DOHH2 (cell line): ENCODE results near the gene AUH.

Experiments
- H3F3A ChIP-seq: fragments of 200-600 bp; sonication (generic), shearing (Covaris generic); 2 replicates; pipeline ENCODE4 v1.6.0; 2016; ENCODE audit warnings: antibody characterized with exemption, mild to moderate bottlenecking; ENCODE audit not compliant: control insufficient read depth, insufficient read depth
- H3K27ac ChIP-seq: fragments of 200-600 bp; sonication (generic); 2 replicates; pipeline ENCODE4 v1.5.1; 2014; ENCODE audit warnings: low read depth, mild to moderate bottlenecking, low read length, moderate library complexity
- H3K27me3 ChIP-seq: fragments of 200-600 bp; sonication (generic); 2 replicates; pipeline ENCODE4 v1.6.1; 2014; ENCODE audit warnings: mild to moderate bottlenecking, low read length, mixed read lengths; ENCODE audit not compliant: control insufficient read depth
- H3K36me3 ChIP-seq: fragments of 200-600 bp; sonication (generic); 2 replicates; pipeline ENCODE4 v1.6.1; 2014; ENCODE audit warnings: mild to moderate bottlenecking, low read length, moderate library complexity, mixed read lengths; ENCODE audit not compliant: control insufficient read depth
- H3K4me1 ChIP-seq: fragments of 200-600 bp; sonication (generic); 2 replicates; pipeline ENCODE4 v1.6.1; 2014; ENCODE audit warnings: mild to moderate bottlenecking, low read length, mixed read lengths; ENCODE audit not compliant: control insufficient read depth
- H3K4me2 ChIP-seq: fragments of 200-600 bp; sonication (generic); 2 replicates; pipeline ENCODE4 v1.6.0; 2014; ENCODE audit warnings: mild to moderate bottlenecking, low read length, moderate library complexity
- H3K4me3 ChIP-seq: fragments of 200-600 bp; sonication (generic); 2 replicates; pipeline ENCODE4 v1.5.1; 2014; ENCODE audit warnings: mild to moderate bottlenecking, low read length, mixed read lengths
- H3K79me2 ChIP-seq: fragments of 200-600 bp; sonication (generic); 2 replicates; pipeline ENCODE4 v1.6.1; 2014; ENCODE audit warnings: mild to moderate bottlenecking, low read length, mixed read lengths; ENCODE audit not compliant: control insufficient read depth
- H3K9me2 ChIP-seq: fragments of 200-600 bp; sonication (generic); replicated peaks from 2 replicates; pipeline ENCODE4 v1.6.1; 2014; ENCODE audit warnings: mild to moderate bottlenecking, low read length, mixed read lengths; ENCODE audit not compliant: control insufficient read depth
- H3K9me3 ChIP-seq: fragments of 200-600 bp; sonication (generic); 2 replicates; pipeline ENCODE4 v1.6.1; 2014; ENCODE audit warnings: antibody characterized with exemption, low read length, mixed read lengths; ENCODE audit not compliant: control insufficient read depth, insufficient read depth
- H4K20me1 ChIP-seq: fragments of 200-600 bp; sonication (generic); 2 replicates; pipeline ENCODE4 v1.6.0; 2014; ENCODE audit warnings: low read depth, mild to moderate bottlenecking, antibody characterized with exemption, low read length, moderate library complexity; ENCODE audit not compliant: control insufficient read depth, insufficient read depth
- CTCF ChIP-seq: fragments of 200-600 bp; sonication (generic); IDR thresholded peaks from one replicate; pipeline ENCODE4 v1.5.1; 2014; ENCODE audit warnings: antibody characterized with exemption, mild to moderate bottlenecking, low read depth, low read length; ENCODE audit not compliant: poor library complexity, severe bottlenecking
- EZH2phosphoT487 ChIP-seq: fragments of 200-600 bp; sonication (generic); IDR thresholded peaks from 2 replicates; pipeline ENCODE4 v1.6.1; 2017; ENCODE audit warnings: borderline replicate concordance, mild to moderate bottlenecking, antibody characterized with exemption, low read length, moderate library complexity, mixed read lengths

AUH gene

GRCh38 chr9:91298311-91298710, 63.4 kb downstream of the AUH start:
- Histone ChIP-seq H3K27ac (no peak overlapping the region), H3K4me3 (no peak overlapping the region), H3K79me2 (no peaks in the 10 kb centered on the region), H4K20me1 (no peaks in the 10 kb centered on the region), H3K4me2 (no peak overlapping the region), H3F3A (no peaks in the 10 kb centered on the region), H3K9me3 (no peaks in the 10 kb centered on the region), H3K36me3 (peaks cover 21% of the 10 kb centered on the region), H3K9me2 (no peaks in the 10 kb centered on the region), H3K27me3 (no peaks in the 10 kb centered on the region), H3K4me1 (peaks cover 41% of the 10 kb centered on the region)
- TF ChIP-seq EZH2phosphoT487 (no peak), CTCF (no peak)

GRCh38 chr9:91297306-91297705, 64.4 kb downstream of the AUH start:
- Histone ChIP-seq H3K27ac (peak overlapping the region; percentile 48), H3K27me3 (no peaks in the 10 kb centered on the region), H3K4me1 (peaks cover 34% of the 10 kb centered on the region), H3K4me2 (peak overlapping the region; percentile 59), H3K9me3 (no peaks in the 10 kb centered on the region), H3K4me3 (peak overlapping the region; percentile 21), H3F3A (no peaks in the 10 kb centered on the region), H3K79me2 (no peaks in the 10 kb centered on the region), H3K36me3 (peaks cover 21% of the 10 kb centered on the region), H4K20me1 (no peaks in the 10 kb centered on the region), H3K9me2 (no peaks in the 10 kb centered on the region)
- TF ChIP-seq EZH2phosphoT487, result no peak
- TF ChIP-seq CTCF, result no peak

GRCh38 chr9:91296354-91296753, 65.4 kb downstream of the AUH start:
- H3F3A ChIP-seq, result no peaks in the 10 kb centered on the region
- H3K4me1 ChIP-seq, result peaks cover 34% of the 10 kb centered on the region
- no peak for TF ChIP-seq CTCF
- no peak for TF ChIP-seq EZH2phosphoT487
- no peaks in the 10 kb centered on the region for H4K20me1 ChIP-seq
- H3K36me3 ChIP-seq, result peaks cover 21% of the 10 kb centered on the region
- H3K79me2 ChIP-seq, result no peaks in the 10 kb centered on the region
- peak overlapping the region; percentile 59 for H3K4me2 ChIP-seq
- H3K4me3 ChIP-seq, result peak overlapping the region; percentile 21
- H3K27me3 ChIP-seq, result no peaks in the 10 kb centered on the region
- H3K9me3 ChIP-seq, result no peaks in the 10 kb centered on the region
- no peaks in the 10 kb centered on the region for H3K9me2 ChIP-seq
- H3K27ac ChIP-seq, result peak overlapping the region; percentile 48
